Astrocyte of the cerebellum (primary cell): ENCODE data around the gene SMC6.
A peak's percentile ranks its signal among the peaks of the same experiment; 100 is the strongest.

Source experiments
- DNase-seq: peaks from one replicate; pipeline ENCODE4 v3.0.0-alpha.2; 2011; ENCODE audit warnings: low read depth
- H3K4me3 ChIP-seq: 2 replicates; pipeline ENCODE4 v1.5.1; 2011; ENCODE audit warnings: mild to moderate bottlenecking, low read depth, low read length, moderate library complexity
- in situ Hi-C: cut with HindIII; loops from 2 replicates; pipeline ENCODE4 v1.10.0; 2017; ENCODE audit warnings: low sequenced_read_pairs
- TF ChIP-seq, protein P1 (sequence below): IDR thresholded peaks from 2 replicates; pipeline ENCODE4 v1.5.1; 2012; ENCODE audit warnings: low read length, low read depth, moderate library complexity, mild to moderate bottlenecking; ENCODE audit errors: missing control alignments

SMC6 gene, protein sequence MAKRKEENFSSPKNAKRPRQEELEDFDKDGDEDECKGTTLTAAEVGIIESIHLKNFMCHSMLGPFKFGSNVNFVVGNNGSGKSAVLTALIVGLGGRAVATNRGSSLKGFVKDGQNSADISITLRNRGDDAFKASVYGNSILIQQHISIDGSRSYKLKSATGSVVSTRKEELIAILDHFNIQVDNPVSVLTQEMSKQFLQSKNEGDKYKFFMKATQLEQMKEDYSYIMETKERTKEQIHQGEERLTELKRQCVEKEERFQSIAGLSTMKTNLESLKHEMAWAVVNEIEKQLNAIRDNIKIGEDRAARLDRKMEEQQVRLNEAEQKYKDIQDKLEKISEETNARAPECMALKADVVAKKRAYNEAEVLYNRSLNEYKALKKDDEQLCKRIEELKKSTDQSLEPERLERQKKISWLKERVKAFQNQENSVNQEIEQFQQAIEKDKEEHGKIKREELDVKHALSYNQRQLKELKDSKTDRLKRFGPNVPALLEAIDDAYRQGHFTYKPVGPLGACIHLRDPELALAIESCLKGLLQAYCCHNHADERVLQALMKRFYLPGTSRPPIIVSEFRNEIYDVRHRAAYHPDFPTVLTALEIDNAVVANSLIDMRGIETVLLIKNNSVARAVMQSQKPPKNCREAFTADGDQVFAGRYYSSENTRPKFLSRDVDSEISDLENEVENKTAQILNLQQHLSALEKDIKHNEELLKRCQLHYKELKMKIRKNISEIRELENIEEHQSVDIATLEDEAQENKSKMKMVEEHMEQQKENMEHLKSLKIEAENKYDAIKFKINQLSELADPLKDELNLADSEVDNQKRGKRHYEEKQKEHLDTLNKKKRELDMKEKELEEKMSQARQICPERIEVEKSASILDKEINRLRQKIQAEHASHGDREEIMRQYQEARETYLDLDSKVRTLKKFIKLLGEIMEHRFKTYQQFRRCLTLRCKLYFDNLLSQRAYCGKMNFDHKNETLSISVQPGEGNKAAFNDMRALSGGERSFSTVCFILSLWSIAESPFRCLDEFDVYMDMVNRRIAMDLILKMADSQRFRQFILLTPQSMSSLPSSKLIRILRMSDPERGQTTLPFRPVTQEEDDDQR

DNA sequence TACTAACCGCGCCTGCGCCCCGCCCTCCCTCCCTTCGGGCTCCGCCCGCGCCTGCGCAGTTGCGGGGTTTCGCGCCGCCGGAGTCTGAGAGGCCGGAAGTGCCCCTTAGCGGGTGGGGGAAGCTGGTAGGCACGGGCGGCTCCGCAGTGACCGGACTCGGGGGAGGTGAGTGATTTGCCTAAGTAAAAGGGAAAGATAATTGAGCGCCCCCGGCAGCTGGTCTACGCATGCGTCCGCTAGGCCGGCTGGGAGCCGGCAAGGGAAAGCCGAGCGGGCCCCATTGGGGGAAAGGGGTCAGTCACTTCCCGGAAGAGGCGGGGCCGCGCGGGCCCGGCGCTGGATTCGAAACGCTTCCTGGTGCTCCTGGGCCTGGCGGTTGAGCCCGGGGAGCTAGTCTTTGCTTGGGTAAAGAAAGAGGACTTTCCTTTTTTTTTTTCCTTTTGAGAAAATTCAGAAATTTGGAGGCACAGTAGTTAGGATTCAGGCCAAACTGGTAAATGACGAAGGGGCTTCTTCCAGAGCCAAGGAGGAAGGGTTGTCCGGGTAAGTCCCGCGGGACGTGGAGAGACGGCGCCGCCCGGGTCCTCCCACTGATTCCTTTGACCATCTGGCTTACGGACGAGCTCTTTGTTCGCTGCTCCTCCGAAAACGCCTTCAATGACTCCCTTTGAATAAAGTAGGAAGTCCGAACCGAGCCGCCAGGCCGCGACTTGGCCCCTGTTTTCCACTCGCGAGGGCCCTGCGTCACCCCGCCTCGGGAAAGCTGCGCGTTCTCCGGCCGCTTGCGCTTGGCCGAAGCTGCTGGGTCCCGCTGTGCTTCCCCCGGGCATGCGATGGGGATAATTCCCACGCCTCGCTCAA lies at the start of gene SMC6, which contains the start of gene GEN1:
SMC6 (minus strand) TSS at position 8 of the 861 bp plus-strand sequence. CDS start 7,864 bp downstream, outside the sequence.
GEN1 (plus strand) TSS at position 336 of the 861 bp plus-strand sequence. CDS start 5,806 bp downstream, outside the sequence.
- peak; percentile 68 for DNase-seq

DNA sequence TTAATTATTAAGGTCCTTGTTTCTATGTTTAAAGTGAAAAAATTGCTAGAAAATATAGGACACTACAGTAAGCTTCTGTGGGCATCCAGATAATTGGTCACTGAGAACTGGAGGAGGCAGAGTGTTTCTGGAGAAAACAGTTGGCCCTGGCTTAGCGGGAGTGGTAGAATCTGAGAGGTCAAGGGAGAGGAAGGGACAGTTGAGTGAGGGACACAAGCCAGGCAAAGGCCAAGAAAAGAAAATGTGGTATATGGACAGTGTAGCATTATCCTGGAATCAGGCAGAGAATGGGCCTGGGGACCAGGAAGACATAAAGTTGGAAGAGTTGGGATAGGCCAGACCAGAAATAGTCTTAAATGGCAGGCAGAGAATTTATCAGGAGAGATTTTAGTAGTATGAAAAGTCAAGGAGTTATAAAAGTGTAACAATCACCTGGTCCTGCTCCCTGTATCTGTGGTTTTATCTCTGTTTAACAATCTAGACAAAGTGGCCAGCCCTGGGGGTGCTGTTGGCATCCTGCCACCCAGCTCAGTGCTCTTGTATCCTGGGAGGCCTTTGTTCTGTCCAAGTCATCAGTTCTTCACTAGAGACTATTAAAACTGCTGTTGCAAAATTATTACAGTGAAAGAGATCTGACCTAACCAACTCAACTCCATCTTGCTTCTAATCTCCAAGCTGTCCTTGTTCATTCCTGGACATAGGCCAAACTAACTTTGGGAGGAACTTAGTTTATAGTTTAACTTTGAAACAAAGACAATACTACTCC lies 47.3 kb upstream of the SMC6 start:
- no peak overlapping the region for H3K4me3 ChIP-seq
- in situ Hi-C loops: no loop called here
- TF ChIP-seq, protein P1, sequence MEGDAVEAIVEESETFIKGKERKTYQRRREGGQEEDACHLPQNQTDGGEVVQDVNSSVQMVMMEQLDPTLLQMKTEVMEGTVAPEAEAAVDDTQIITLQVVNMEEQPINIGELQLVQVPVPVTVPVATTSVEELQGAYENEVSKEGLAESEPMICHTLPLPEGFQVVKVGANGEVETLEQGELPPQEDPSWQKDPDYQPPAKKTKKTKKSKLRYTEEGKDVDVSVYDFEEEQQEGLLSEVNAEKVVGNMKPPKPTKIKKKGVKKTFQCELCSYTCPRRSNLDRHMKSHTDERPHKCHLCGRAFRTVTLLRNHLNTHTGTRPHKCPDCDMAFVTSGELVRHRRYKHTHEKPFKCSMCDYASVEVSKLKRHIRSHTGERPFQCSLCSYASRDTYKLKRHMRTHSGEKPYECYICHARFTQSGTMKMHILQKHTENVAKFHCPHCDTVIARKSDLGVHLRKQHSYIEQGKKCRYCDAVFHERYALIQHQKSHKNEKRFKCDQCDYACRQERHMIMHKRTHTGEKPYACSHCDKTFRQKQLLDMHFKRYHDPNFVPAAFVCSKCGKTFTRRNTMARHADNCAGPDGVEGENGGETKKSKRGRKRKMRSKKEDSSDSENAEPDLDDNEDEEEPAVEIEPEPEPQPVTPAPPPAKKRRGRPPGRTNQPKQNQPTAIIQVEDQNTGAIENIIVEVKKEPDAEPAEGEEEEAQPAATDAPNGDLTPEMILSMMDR: no peak
- no peak for DNase-seq

More for the DNA sequence above, at the start of gene SMC6, which contains the start of gene GEN1:
- H3K4me3 ChIP-seq: peak within 1 kb of the TSS; percentile 86
- TF ChIP-seq, protein P1: no peak
- in situ Hi-C loops: no loop called here

DNA sequence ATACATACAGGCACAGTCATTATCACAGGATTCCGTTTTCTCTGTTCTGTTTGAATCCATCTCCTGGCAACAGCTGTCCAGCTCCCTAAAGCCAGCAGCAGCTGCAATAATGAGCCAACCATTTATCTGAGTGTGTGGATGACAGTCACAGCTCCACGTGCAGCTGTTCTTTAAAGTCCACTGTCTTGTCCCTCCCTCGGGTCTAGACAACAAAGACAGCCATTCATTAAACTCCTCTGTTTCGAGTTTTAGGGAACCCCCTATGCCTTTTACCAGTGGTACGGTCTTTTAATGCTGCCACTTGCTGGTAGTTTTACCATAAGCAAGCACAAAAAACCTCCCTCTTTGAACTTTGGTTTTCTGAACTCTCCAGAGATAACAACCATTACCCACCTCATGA lies 46.6 kb upstream of the SMC6 start:
- no peak overlapping the region for H3K4me3 ChIP-seq
- in situ Hi-C loops: no loop called here
- TF ChIP-seq, protein P1: no peak
- DNase-seq: no peak

DNA sequence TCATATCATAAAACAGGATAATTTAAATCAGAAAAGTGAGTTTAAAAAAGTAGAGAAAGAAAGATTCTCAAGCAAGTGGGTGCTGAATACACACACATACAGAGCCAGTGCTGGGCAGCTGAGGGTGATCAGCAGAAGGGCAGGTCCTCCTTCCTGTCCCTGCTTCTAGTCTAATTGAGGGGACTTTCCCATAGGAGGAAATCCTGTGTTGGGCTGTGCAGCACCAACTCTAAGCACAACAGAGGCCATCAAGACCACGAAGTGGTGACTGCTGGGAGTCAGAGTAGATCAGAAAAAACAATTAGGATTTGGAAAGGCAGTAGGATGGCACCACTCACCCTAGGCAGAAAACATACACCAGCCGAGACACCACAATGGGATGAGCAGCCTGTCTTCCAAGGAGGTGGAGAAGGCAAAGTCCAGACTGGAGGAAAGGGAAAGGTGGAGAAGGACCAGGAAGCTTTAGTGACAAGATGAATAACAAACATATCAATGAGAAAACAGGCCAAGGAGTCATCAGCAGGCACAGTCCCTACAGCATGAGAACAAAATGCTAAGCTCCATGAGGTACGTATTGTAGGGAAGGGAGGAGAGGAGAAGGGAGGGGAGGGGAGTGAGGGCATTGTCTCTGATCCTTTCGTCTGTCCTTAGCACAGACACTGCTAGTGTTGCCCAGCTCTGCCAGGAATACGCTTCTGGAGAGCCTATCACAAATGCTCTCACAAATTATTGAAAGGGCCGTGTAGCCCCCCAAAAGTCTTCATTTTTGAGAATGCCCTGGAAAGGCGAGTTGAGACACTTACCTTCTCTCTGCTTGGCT lies 45.9 kb upstream of the SMC6 start:
- TF ChIP-seq, protein P1: no peak
- no peak overlapping the region for H3K4me3 ChIP-seq
- DNase-seq: no peak
- in situ Hi-C loops: no loop called here

DNA sequence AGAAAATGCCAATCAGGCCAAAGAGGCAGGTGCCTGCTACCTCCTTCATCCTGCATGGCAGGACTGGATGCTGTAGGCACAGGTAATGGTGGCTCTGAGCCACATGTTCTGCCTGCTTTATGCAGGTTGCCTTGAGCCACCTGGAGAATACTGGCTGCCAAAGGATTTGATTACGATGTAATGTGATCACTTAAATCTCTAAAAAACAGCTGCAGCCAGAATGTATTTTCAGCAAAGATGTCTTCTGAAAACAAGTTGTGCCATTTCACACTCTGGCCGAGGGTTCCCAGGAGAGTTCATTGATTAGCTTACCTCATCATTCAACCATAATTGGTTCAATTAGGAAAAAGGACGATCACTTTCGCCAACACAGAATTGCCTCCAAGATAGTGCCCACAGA lies 44.7 kb upstream of the SMC6 start:
- no peak overlapping the region for H3K4me3 ChIP-seq
- TF ChIP-seq, protein P1: no peak
- no peak for DNase-seq
- in situ Hi-C loops: no loop called here
